HepG2 (cell line): ENCODE results near the gene FAT1. TPM values are rescaled to one million over a fixed set of nuclear protein-coding genes. Genes with fewer than 3 reads are reported as not detected.

Source experiments
- ARNTL ChIP-seq: sonication (generic); formaldehyde crosslinking; IDR thresholded peaks from 2 replicates; pipeline ENCODE4 v1.4.0; 2020; ENCODE audit warnings: mild to moderate bottlenecking, missing genetic modification reagents
- CENPT ChIP-seq: sonication (generic); formaldehyde crosslinking; IDR thresholded peaks from 2 replicates; pipeline ENCODE4 v1.8.0; 2022; ENCODE audit warnings: low read depth, mild to moderate bottlenecking, moderate library complexity, missing genetic modification reagents
- FOXA1 ChIP-seq, 2 experiments: fragments of 450-650 bp in 1 of 2; sonication (generic) in 1 of 2; formaldehyde crosslinking in 1 of 2; IDR thresholded peaks; 2 replicates each; pipeline versions ENCODE4 v1.4.0 to v1.6.1; 2016 to 2020; ENCODE audit warnings: missing genetic modification reagents in 1 of 2
- FOXC1 ChIP-seq: sonication (generic); formaldehyde crosslinking; IDR thresholded peaks from 2 replicates; pipeline ENCODE4 v1.8.0; 2022; ENCODE audit warnings: mild to moderate bottlenecking, missing genetic modification reagents, borderline replicate concordance
- JDP2 ChIP-seq: sonication (generic); formaldehyde crosslinking; IDR thresholded peaks from 2 replicates; pipeline ENCODE4 v1.8.1; 2022; ENCODE audit warnings: missing genetic modification reagents, borderline replicate concordance
- KAT8 ChIP-seq: IDR thresholded peaks from 2 replicates; pipeline ENCODE4 v1.6.1; 2016; ENCODE audit warnings: missing genetic modification reagents, missing compliant biosample characterization
- MXD4 ChIP-seq: IDR thresholded peaks from 2 replicates; pipeline ENCODE4 v1.6.1; 2016; ENCODE audit warnings: mild to moderate bottlenecking, missing biosample characterization, missing genetic modification reagents
- PAX8 ChIP-seq: sonication (generic); formaldehyde crosslinking; IDR thresholded peaks from 2 replicates; pipeline ENCODE4 v1.8.0; 2022; ENCODE audit warnings: mild to moderate bottlenecking, missing genetic modification reagents, borderline replicate concordance
- PHF20 ChIP-seq: sonication (generic); formaldehyde crosslinking; IDR thresholded peaks from 2 replicates; pipeline ENCODE4 v1.5.0; 2020; ENCODE audit warnings: mild to moderate bottlenecking, missing genetic modification reagents
- PRDM15 ChIP-seq: sonication (generic); formaldehyde crosslinking; IDR thresholded peaks from 2 replicates; pipeline ENCODE4 v1.4.0; 2020; ENCODE audit warnings: missing genetic modification reagents
- SP4 ChIP-seq: sonication (generic); formaldehyde crosslinking; IDR thresholded peaks from 2 replicates; pipeline ENCODE4 v1.8.1; 2023; ENCODE audit warnings: mild to moderate bottlenecking, missing genetic modification reagents
- SUZ12 ChIP-seq: fragments of 150-350 bp; IDR thresholded peaks from 2 replicates; pipeline ENCODE4 v1.6.1; 2014; ENCODE audit warnings: low read depth, low read length
- ZNF264 ChIP-seq: sonication (generic); formaldehyde crosslinking; IDR thresholded peaks from 2 replicates; pipeline ENCODE4 v1.4.0; 2020; ENCODE audit warnings: missing genetic modification reagents
- ZNF331 ChIP-seq: sonication (generic); formaldehyde crosslinking; IDR thresholded peaks from 2 replicates; pipeline ENCODE4 v1.4.0; 2020; ENCODE audit warnings: missing genetic modification reagents
- ZNF367 ChIP-seq: sonication (generic); formaldehyde crosslinking; IDR thresholded peaks from 2 replicates; pipeline ENCODE4 v1.4.0; 2020; ENCODE audit warnings: missing genetic modification reagents, borderline replicate concordance
- ZNF549 ChIP-seq: sonication (generic); formaldehyde crosslinking; IDR thresholded peaks from 2 replicates; pipeline ENCODE4 v1.5.0; 2020; ENCODE audit warnings: missing genetic modification reagents
- ZNF577 ChIP-seq: sonication (generic); formaldehyde crosslinking; IDR thresholded peaks from 2 replicates; pipeline ENCODE4 v1.4.0; 2020; ENCODE audit warnings: mild to moderate bottlenecking, low read depth, missing genetic modification reagents, borderline replicate concordance
- polyA plus RNA-seq, 8 experiments: library from polyadenylated mRNA; depleted of rRNA in 3 of 8; stranded (reverse) in 7 of 8; unstranded in 1 of 8; fragments of >200 nt; fragmentation: Illumina TruSeq in 4 of 8; extraction: Trizol in 4 of 8; gene quantifications; 2 replicates each; pipeline versions ENCODE4 v1.2.1 to v1.2.3, GENCODE V29; 2011 to 2016; ENCODE audit warnings: low read depth in 4 of 8, missing spikeins in 1 of 8, mixed read lengths in 1 of 8; ENCODE audit not compliant: insufficient read depth in 1 of 8
- total RNA-seq, 5 experiments: library from RNA; depleted of rRNA; stranded (reverse); fragments of >200 nt; fragmentation: Illumina TruSeq; extraction: Trizol; gene quantifications; 2 replicates each; pipeline ENCODE4 v1.2.3, GENCODE V29; 2016; ENCODE audit warnings: low read depth in 1 of 5
- TF ChIP-seq, protein P1 (sequence below): sonication (generic); formaldehyde crosslinking; IDR thresholded peaks from 2 replicates; pipeline ENCODE4 v1.4.0; 2020; ENCODE audit warnings: missing genetic modification reagents, mild to moderate bottlenecking, borderline replicate concordance
- TF ChIP-seq, protein P2 (sequence below): sonication (generic); formaldehyde crosslinking; IDR thresholded peaks from 2 replicates; pipeline ENCODE4 v1.8.0; 2022; ENCODE audit warnings: mild to moderate bottlenecking, missing genetic modification reagents, moderate library complexity

Gene FAT1
- total and polyA plus RNA-seq, 2 of the 13 experiments (the other 11 are each of a cell fraction or from before 2014, with no cell fraction given) = 185 to 216 TPM

- TF ChIP-seq, protein P1, sequence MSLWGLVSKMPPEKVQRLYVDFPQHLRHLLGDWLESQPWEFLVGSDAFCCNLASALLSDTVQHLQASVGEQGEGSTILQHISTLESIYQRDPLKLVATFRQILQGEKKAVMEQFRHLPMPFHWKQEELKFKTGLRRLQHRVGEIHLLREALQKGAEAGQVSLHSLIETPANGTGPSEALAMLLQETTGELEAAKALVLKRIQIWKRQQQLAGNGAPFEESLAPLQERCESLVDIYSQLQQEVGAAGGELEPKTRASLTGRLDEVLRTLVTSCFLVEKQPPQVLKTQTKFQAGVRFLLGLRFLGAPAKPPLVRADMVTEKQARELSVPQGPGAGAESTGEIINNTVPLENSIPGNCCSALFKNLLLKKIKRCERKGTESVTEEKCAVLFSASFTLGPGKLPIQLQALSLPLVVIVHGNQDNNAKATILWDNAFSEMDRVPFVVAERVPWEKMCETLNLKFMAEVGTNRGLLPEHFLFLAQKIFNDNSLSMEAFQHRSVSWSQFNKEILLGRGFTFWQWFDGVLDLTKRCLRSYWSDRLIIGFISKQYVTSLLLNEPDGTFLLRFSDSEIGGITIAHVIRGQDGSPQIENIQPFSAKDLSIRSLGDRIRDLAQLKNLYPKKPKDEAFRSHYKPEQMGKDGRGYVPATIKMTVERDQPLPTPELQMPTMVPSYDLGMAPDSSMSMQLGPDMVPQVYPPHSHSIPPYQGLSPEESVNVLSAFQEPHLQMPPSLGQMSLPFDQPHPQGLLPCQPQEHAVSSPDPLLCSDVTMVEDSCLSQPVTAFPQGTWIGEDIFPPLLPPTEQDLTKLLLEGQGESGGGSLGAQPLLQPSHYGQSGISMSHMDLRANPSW (CRISPR knock-in tag) = no peak
- TF ChIP-seq, protein P2, sequence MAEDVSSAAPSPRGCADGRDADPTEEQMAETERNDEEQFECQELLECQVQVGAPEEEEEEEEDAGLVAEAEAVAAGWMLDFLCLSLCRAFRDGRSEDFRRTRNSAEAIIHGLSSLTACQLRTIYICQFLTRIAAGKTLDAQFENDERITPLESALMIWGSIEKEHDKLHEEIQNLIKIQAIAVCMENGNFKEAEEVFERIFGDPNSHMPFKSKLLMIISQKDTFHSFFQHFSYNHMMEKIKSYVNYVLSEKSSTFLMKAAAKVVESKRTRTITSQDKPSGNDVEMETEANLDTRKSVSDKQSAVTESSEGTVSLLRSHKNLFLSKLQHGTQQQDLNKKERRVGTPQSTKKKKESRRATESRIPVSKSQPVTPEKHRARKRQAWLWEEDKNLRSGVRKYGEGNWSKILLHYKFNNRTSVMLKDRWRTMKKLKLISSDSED (CRISPR knock-in tag) = no peak
- TF ChIP-seq JDP2 (no peak), SP4 (CRISPR knock-in tag) (no peak), ZNF264 (no peak), FOXC1 (no peak), FOXA1 (IDR thresholded peaks at IDR 0.05) (no peak), FOXA1 (CRISPR knock-in tag; IDR thresholded peaks at IDR 0.05) (no peak), ZNF577 (CRISPR knock-in tag) (no peak), ZNF367 (CRISPR knock-in tag) (no peak), MXD4 (CRISPR knock-in tag) (no peak), PHF20 (CRISPR knock-in tag) (no peak), CENPT (CRISPR knock-in tag) (no peak), PRDM15 (CRISPR knock-in tag) (peak; percentile 62; the same call in 1 of the 2 replicates), ARNTL (CRISPR knock-in tag) (no peak), ZNF331 (CRISPR knock-in tag) (peak; percentile 62; the same call in 1 of the 2 replicates), ZNF549 (CRISPR knock-in tag) (no peak), SUZ12 (no peak), KAT8 (no peak), PAX8 (CRISPR knock-in tag) (no peak)
These were observed 80.0 kb downstream of the FAT1 start (continued) for GRCh38 chr4:186643501-186644310.
